Hepatic stellate cell (primary cell): ENCODE measurements around the gene TFEB.

Experiments used
- DNase-seq: peaks from one replicate; pipeline ENCODE4 v3.0.0; 2011; ENCODE audit warnings: low spot score

The TFEB gene

DNA sequence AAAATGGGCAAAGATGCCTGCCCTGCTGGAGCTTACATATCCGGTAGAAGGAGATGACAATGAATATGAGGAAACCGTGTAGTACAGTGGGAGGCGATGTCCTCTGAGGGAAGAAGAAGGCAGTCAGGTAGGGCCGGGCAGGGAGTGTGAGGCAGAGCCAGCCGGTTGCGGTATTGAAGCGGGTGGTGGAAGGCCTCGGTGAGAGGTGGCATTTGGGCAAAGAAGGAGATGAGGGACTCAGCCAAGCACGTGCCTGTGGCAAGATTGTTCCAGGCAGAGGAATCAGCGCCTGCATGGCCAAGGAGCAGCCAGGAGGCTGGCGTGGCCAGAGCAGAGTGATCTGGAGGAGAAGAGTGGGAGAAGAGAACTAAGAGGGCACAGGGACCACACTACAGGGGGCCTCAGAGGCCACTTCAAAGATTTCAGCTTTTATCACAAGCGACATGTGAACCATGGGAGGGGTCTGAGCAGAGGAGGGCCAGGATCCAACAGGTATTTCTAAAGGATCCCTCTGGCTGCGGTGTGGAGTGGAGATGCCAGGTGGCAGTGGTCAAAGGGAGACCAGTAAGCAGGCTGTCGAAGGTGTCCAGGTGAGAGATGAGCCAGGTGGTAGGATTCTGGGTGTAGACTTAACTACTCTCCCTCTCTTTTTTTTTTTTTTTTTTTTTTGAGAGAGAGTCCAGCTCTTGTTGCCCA is 83.3 kb downstream of the TFEB start:
- DNase-seq, result no peak

GRCh38 chr6:41651246-41651961 is 84.0 kb downstream of the TFEB start:
- no peak for DNase-seq

- DNase-seq, result no peak
These were observed 85.3 kb downstream of the TFEB start for GRCh38 chr6:41650120-41650519.

GRCh38 chr6:41649596-41649995 is 85.8 kb downstream of the TFEB start:
- no peak for DNase-seq

DNA sequence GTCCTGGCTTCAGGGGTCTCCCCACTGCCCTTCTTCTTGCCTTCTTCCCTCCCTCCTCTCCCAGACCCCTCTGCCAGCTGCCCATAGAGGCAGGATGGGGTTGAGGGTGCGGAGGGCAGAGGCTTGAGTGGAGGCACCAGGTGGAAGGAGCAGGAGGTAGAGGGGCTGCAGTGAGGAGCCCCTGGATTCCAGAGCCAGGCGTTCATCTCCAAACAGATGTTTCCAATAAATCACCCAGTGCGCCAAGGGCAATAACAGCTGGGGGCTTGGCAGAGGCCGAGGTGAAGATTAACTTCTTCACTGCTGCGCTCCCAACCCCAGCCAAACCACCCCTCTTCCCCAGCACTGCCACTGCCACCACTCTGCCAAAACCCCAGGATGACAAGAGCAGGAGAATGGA is 86.5 kb downstream of the TFEB start:
- no peak for DNase-seq

- DNase-seq, result no peak
These were observed 87.3 kb downstream of the TFEB start for GRCh38 chr6:41648070-41648585.

GRCh38 chr6:41647061-41647511 is 88.3 kb downstream of the TFEB start:
- DNase-seq, result no peak

DNA sequence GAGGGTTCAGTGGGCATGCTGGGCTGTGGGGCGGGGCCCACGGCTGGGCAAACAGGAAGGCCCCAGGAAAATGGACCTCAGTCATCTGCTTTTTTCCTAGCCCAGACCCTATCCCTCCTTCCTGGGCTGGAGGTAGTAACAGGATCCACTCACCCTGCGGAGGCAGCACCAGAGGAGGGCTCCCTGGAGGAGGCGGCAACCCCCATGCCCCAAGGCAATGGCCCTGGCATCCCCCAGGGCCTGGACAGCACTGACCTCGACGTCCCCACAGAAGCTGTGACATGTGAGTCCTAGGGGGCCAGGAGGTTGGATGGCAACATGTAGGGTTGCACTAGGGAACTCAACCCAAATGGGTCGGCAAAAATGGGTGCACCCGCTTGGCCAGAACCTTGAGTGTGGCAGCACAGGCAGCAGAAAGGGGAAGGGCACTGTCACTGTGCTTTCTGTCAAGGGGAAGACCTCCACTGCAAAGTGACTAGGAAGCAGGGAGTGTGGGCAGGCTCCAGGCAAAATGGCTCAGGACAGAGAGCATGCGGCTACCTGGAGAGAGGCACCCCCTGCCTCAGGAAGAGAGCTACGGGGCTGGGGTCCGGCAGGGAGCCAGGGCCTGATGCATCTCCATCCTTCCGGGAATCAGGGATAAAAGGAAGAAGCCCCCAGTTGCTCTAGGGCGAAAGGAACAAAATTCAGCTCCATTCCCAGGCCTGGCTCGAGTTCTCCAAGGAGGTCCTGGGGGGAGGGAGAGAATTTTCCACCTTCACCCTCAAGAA is 89.2 kb downstream of the TFEB start:
- no peak for DNase-seq

GRCh38 chr6:41645007-41645618 is 90.3 kb downstream of the TFEB start:
- DNase-seq, result no peak

GRCh38 chr6:41644297-41644879 is 91.0 kb downstream of the TFEB start:
- DNase-seq, result no peak

DNA sequence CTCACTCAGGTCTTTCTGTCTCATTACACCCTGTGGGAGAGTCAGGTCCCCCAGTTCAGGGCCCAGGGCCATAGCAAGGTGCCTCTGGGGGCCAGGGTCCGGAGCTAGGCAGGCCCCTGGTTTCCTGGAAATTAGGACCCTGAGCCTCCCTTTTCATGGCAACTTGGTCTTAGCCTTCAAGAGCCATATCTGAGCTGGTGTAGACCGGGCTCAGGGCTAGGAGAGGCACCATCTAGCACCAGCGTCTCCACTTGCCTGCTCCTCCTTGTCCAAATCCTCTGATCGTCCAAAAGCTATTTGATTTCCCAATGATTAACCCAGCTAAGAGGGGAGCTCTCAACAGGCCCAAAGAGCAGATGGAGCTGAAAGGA is 91.5 kb downstream of the TFEB start:
- no peak for DNase-seq

DNA sequence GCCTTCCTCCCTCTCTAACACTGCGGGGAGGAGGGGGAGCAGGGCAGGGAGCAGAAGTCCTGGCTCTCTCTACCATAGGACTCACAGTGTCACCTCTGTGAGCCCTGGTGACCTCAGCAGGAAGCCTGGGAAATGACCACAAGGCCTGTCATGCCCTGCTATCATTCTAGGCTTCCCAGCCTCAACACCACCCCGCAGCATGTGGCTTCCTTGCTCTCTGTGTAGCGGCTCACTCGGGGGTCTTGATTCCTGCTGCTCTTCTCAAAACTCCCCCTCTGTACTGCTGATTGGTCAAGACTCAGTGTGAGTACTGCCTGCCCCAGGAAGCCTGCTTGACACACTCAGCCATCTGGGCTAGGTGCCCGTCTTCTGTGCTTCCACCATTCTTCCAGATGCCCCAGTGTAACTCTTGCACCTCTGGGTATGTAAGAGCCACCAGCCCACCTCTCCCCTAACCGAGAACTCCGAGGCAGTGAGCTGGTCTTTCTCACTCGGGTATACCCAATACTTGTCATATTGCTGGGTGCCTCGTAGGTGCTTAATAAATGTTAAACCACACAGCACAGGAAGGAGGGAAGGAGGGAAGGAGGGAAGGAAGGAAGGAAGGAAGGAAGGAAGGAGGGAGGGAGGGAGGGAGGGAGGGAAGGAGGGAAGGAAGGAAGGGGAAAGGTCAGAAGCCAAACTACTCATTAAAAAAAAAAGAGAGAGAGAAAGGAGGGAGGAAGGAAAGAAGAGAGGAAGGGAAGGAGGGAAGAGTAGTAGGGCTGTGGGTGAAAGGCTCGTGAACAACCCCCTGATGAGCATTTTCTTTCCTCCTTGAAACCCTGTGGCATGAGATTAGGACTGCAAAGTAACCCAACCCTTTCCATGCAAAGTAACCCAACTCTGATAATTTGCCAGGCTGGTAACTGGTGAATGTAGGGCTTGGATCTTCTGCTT is 92.2 kb downstream of the TFEB start:
- DNase-seq, result no peak

- no peak for DNase-seq
These were observed 93.1 kb downstream of the TFEB start for GRCh38 chr6:41642090-41642959.

GRCh38 chr6:41641352-41641925 is 94.0 kb downstream of the TFEB start:
- DNase-seq, result no peak

DNA sequence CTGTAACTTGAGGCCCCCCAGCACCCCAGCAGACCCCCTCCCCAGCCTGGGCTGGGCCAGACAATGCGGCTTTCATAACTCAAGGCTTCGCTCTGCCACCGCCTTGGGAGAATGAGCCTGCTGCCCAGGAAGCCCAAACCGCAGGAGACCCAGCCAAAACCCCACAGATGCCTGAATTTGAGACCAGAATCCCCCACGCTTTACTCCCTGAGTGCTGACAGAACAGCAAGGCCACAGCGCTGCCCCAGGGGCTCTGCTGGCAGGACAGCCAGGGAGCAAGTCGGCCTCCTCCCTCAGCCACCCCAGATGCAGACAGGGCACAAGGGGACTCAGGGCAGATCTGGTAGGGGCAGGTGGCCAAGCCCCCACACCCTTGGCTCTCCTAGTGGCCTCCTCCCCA is 95.0 kb downstream of the TFEB start:
- no peak for DNase-seq

- no peak for DNase-seq
These were observed 95.5 kb downstream of the TFEB start for GRCh38 chr6:41639809-41640371.

DNA sequence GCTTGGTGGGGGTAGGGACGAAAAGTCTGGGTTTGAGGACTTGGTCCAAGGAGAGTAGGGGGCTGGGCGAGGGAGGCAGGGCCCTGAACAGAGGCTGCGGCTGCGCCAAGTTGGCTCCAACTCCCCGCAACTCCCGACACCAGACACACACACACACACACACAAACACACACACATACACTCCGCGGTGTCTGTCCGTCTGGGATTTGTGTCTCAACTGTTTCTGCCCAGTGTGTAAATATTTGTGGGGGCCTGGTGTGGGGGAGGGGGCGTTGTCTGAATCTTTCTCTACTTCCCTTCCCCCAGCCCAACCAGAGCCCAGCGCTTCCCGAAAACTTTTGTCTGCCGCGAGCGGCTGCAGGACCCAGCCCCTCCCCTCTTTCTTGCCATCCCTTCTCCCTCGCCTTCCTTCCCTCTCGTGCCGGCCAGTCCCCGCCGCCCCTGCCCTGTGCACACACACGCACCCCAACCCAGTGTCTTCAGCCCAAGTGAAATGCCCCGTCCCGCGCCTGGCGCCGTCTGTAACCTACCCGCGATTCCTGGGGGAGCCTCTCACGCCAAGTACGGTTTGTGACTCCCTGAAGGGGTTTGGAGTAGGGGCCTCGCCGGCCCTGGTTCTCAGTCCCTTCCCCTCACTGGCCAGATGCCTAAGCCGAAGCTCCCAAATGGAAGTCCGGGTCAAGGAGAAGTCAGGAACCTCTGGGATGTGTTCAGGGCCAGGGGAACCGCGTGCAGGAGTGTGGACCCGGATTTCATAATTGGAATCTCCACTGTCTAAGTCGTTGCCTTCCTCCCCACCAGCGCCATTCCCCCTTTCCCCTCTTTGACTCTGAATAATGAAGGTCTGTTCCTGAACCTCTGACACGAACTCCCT is 96.2 kb downstream of the TFEB start:
- DNase-seq, result no peak
